Measurements from ENCODE around the gene TOM1L2.
"Not testable (repeated sequence)": the region's sequence is repeated elsewhere in the genome, so short reads cannot be mapped to it uniquely, and the experiment has no call there.

The TOM1L2 gene

DNA sequence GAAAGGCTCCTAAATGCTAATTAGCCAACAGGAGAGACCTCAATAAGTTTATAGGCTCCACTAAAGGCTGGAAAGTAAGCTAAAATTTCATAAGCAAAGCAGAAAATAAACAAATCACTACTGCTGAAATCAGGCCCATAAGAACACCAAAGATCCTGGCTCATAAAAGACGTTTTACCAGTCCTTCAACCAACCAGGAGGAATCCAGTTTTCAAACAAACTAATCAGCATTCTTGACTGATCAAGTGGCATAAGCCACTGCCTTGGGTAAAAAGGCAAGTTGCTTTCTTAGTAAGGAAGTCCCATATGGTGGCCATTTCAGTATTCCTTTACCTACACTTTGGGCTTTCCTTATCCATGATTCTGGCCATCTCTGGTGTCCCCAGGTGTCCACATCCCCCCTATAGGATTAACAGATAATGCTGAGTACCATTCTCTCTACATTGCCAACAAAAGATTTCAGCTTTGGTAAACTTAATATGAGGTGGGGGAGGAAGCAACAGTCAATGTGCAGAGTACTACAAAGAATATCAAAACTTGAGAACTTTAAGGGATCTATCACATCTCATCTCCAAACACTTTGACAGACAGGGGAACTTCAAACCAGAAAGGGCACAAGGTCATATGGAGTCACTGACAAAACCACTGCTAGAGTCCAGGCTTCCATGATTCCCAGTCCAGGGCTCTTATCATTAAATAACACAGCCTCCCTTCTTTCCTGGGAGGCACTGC is 1.3 kb downstream of the TOM1L2 start:
- no peak for DNase-seq (ENCODE audit: low spot score)

DNA sequence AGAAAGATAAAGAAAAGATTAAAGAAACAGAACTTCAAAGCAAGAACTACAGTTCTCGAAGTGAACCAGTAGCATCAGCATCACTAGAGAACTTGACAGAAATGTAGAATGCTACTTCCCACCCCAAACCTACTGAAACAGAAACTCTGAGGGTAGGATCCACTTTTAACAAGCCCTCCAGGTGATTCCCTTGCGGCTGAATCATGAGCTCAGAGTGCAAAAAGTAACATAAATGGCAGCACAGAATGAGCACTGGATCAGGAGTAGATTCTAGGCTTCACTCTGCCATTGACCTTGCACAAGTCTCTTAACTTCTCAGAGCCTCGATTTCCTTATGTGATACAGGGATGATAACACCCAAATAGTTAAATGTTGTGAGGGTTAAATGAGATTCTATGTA is 5.8 kb downstream of the TOM1L2 start:
- DNase-seq (ENCODE audit: low spot score): no peak

DNA sequence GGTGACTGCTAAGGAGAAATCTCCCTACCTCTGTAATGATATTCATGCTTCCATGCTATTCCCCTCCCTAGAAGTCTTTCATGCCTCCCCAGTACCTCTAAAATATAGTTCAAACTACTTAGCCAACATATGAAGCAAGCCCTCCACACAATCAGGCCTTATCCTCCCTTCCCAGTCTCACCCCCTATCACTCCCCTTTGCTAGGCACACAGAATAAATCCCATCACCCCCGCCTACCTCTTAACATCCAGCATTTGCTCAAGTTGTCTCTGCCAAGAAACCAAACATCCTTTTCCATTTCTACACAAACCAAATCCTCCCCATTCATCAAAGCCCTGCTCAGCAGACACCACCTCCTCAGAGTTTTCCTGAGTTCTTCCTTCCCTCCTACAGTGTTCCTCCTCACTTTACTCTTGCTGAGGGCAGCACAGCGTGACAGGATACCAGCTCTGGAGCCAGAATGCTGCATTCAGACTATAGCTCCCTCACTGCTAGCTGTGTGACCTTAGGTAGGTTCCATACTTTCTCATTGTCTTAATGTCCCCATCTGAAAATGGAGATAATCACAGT is 7.0 kb downstream of the TOM1L2 start:
- DNase-seq (ENCODE audit: low spot score): no peak

DNA sequence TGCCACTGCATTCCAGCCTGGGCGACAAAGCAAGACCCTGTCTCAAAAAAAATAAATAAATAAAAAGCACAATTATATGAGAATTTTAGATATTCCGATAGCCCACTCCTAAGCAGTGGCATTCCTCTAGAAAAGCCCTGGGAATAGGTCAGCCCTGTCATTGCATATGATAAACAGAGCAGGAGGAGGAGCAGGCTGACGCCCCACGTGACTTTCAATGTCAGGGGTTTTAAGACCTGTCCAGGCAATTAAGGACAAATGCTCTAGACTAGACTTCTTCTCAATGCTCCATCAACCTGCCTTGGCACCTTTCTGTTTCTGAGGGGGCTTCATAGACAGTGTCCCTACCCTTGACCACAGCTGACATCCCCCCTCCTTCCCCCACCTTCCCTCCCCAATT is 7.5 kb downstream of the TOM1L2 start:
- no peak for DNase-seq (ENCODE audit: low spot score)

DNA sequence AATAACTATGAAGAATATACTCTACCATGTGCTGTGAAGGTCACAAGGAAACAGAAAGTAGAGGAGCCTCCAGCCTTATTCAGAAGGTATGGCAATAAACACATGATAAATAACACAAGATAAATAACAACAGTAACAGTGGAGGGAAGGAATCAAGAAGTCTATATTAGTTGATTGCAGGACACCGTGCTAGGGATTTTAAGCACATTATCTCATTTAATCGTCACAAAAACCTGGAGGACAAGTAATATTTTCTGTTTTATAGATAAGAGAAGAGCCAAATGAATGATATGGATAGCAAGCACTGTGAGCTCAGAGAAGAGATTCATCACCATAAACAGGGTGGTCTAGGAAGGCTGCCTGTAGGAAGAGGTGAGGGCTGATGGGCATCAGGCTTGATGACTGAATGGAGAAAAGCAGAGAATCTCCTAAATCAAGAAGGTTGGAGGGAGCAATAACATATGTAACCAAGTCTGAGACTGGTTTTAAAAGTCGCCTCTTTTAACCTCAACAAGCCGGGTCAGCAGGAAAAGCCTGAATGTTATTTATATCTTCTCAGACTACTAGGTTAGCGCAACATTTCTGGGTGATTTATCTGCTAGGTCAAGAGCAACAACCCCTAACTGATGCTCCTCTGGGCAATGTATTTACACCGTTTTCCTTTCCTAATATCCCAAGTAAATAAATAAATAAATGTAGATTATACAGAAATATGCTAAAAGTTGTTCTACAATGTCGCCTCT is 8.3 kb downstream of the TOM1L2 start:
- DNase-seq (ENCODE audit: low spot score): no peak

DNA sequence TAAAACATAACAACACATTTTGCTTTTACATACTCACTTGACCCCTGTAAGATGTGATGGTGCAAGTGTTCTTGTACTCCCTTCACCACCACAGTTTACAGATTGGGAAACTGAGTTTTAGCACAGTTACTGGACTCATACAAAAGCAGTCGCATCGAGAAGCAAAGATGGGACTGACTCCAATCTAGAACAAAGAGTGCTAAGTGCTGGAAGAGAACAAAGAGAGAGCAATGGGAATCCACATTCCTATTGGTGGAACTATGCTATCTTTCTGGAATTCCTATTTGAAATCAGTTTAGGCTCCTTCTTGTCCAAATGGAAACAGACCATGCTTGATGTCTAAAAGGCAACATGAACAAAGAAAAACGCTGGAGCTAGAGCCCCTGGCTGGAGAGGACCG is 9.1 kb downstream of the TOM1L2 start:
- no peak for DNase-seq (ENCODE audit: low spot score)

- DNase-seq (ENCODE audit: low spot score): no peak
Measured at GRCh38 chr17:17960500-17961030, 11.6 kb downstream of the TOM1L2 start.

GRCh38 chr17:17959520-17960361 is 12.5 kb downstream of the TOM1L2 start:
- DNase-seq (ENCODE audit: low spot score): no peak

DNA sequence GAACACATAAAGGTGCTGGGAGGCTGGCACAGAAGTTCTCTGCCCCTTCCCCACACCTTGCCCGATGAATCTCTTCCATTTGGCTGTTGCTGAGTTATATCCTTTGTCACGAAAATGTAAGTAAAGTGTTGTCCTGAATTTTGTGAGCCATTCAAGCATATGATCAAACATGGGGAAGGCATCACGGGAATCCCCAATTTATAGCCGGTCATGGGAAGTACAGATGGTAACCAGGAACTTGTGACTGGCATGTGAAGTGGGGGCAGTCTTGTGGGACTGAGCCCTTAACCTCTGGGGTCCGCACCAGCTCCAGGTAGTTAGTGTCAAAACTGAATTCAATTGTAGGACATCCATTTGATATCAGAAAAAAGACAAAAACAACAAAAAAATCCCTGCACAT is 13.2 kb downstream of the TOM1L2 start:
- no peak for DNase-seq (ENCODE audit: low spot score)

- no peak for DNase-seq (ENCODE audit: low spot score)
Measured at GRCh38 chr17:17957584-17957916, 14.7 kb downstream of the TOM1L2 start.

GRCh38 chr17:17955790-17956341 is 16.3 kb downstream of the TOM1L2 start:
- not testable (repeated sequence) for DNase-seq (ENCODE audit: low spot score)

- no peak for DNase-seq (ENCODE audit: low spot score)
Measured at GRCh38 chr17:17954079-17954478, 18.1 kb downstream of the TOM1L2 start.

DNA sequence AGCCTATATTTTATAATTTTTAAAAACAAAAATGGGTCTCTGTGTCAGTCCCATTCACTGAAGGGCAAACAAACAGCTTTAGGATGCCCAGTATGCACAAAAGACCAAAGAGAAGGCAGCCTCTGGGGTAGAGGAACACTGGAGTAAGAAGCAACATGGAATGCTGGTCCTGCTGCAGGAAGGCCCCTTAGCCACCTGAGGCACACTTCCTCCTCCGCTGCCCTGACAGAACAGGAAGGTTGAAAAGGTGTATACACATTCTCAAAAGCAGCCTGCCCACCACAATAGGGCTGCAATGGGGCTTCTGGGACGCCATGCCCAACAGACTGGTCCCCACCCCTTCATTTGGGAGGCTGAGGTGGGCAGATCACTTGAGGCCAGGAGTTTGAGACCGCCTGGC is 19.5 kb downstream of the TOM1L2 start:
- DNase-seq (ENCODE audit: low spot score): no peak

DNA sequence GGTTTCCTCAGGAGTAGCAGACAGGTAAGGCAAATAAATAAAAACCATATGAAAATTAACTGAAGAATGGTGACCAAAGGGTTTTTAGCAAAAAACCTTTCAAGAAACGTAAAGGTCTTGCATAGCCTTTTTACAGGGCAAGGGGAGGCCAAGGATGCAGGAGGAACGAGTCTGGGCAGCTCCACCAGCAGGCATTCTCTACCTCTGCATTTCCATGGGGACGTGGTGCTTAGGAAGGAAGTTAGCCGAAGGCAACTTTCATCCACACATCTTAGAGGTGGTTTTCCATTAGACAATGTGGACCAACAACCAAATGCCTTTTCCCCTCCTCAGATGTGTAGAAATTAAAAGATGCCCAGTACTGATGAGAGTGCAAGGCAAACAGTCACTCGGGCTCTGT is 20.7 kb downstream of the TOM1L2 start:
- no peak for DNase-seq (ENCODE audit: low spot score)

- no peak for DNase-seq (ENCODE audit: low spot score)
Measured at GRCh38 chr17:17950806-17951205, 21.4 kb downstream of the TOM1L2 start.

DNA sequence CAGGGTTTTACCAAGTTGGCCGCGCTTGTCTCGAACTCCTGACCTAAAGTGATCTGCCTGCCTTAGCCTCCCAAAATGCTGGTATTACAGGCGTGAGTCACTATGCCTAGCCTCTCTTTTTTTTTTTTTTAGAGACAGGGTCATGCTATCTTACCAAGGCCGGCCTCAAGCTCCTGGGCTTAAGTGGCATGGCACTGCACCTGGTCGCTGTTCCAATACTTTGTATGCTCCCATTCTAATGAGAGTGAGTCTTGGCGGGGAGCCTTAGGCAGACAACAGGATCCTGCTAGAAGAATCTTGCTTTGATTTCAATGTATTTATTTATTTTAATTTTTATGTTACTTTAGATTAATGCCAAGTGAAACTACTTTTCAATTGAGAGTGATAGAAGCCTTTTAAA is 21.9 kb downstream of the TOM1L2 start:
- DNase-seq (ENCODE audit: low spot score): no peak

DNA sequence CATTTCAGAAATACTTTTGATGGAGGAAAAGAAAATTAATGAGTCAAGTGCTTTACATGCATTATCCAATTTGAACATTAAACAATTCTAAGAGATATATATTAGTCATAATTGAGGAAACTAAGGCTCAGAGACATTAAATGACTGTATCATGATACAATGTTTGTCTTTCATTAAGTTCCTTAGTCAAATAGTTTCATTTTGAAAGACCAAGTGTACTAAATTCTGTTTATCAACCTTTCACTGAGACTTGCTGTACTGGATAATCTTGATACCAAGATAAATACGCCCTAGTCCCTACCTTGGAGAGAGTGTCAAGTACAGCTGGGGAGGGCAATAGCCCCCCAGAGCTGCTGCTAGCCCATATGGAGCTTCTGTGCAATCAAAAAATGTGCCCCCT is 24.2 kb downstream of the TOM1L2 start:
- DNase-seq (ENCODE audit: low spot score): no peak

- no peak for DNase-seq (ENCODE audit: low spot score)
Measured at GRCh38 chr17:17947309-17947708, 24.9 kb downstream of the TOM1L2 start.

DNA sequence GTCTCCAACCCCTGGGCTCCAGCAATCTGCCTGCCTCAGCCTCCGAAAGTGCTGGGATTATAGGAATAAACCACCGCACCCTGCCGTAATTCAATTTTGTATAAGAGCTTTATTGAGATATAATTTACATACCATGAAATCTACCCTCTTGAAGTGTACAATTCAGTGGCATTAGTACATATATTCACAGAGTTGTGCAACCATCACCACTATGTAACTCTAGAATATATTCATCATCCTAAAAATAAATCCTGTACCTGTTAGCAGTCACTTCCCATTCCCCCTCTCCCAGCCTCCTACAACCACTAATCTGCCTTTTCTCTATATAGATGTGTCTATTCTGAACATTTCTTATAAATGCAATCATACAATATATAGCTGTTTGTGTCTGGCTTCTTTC is 26.1 kb downstream of the TOM1L2 start:
- no peak for DNase-seq (ENCODE audit: low spot score)

DNA sequence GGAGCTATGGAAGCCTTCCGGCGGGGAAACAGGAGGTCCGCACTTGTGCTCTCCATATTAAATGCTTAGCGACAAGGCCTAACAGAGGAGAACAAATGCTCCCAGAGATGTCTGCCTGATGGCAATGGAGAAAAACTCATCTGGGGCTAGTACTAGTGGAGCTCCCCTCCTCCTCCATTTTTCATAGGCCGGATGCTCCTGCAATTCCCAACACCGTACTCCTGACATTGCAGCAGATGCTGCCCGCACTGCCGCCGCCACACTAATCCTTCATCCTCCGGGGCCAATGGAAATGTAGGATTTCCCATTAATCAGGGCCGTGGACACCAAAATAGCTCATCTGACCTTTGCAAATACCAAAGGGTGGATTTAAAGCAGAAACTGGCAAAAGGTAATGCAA is 27.5 kb downstream of the TOM1L2 start:
- DNase-seq (ENCODE audit: low spot score): no peak

DNA sequence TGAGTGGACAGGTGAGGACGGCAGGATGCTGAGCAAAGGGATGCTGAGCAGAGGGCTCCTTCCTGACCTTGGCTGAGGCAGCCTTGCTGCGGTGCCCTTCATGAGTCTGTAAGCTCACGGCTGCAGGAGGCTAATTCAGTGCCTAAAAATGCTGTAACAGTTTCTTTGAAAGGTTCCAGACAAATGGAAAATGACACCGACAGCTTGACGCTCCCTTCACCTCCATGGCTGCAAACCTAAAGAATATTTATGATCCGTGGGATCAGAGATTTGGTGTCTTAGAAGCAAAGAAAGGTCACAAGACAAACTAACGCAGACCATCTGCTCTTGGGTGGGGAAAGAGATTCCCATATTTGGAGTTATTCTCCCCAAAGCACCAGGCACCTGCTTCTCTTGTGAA is 28.0 kb downstream of the TOM1L2 start:
- no peak for DNase-seq (ENCODE audit: low spot score)

Data from D341Med (cell line).